Tibial nerve (tissue), 4 donors: ENCODE results near the gene SLC25A45.

ENCODE experiments used
- CTCF ChIP-seq, 5 experiments: fragments of 200-600 bp in 3 of 5; fragments of 450-650 bp in 2 of 5; sonication (generic) in 3 of 5; IDR thresholded peaks; one replicate each; pipeline ENCODE4 v1.5.1; 2016 to 2019; ENCODE audit warnings: antibody characterized with exemption in 5 of 5, mild to moderate bottlenecking in 3 of 5, moderate library complexity in 2 of 5
- EP300 ChIP-seq, 2 donors: sonication (generic); formaldehyde crosslinking; IDR thresholded peaks; one replicate each; pipeline ENCODE4 v1.6.1; 2017; ENCODE audit warnings: antibody characterized with exemption in 2 of 2, mild to moderate bottlenecking in 1 of 2

DNA sequence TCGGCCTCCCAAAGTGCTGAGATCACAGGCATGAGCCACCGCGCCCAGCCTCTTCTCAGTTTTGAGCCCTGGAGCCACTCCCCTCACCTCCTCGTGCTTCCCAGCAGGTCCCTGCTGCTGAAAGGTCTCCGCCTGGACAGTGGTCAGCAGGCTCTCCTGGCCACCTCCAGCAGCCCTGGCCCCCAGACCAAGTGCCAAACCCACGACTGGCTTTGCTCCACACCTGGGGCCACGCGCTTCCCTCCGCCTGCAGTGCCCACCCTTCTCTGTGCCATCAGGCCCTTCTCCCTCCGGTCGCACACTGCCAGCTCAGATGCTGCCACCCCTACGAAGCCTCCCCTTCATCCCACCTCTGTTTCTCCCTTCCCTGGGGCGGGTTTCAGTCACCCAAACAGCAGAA, 16.8 kb upstream of the SLC25A45 start:
- TF ChIP-seq CTCF (IDR thresholded peaks at IDR 0.05) (no peak), EP300 (IDR thresholded peaks at IDR 0.05) (no peak)
